ENCODE results near the gene NFIA.

Gene NFIA

GRCh38 chr1:61370177-61370912, 288.0 kb downstream of the NFIA start:
- Histone ChIP-seq H3K4me1 (ENCODE audit: insufficient read depth, low read length) (no peaks in the 10 kb centered on the region), H3K36me3 (ENCODE audit: insufficient read depth, low read length) (no peaks in the 10 kb centered on the region), H3K9me3 (ENCODE audit: insufficient read depth, low read depth, low read length) (no peaks in the 10 kb centered on the region), H3K9ac (ENCODE audit: low read depth, low read length) (no peak overlapping the region), H3K27ac (ENCODE audit: low read depth, low read length) (no peak overlapping the region), H3K27me3 (ENCODE audit: insufficient read depth, low read length) (no peaks in the 10 kb centered on the region), H3K4me3 (ENCODE audit: low read length) (no peak overlapping the region)
- 95% methylated on average over 9 of the region's 10 CpGs for WGBS

DNA sequence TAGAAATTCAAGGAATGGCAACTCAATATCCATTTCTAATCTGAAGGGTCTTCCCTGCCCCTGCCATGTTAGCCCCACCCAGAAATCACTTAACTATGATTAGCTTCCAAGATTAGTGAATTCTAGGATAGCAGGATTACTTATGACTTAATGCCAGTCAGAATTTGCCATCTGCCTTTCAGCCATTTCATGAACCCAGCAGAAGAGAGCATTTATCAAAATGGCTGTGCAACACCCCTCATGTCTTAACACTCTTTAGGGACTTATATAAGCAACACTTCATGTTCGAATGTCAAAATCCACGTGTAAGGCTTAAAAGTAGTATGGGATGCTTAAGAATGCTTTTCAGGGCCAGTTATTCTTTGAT, 288.5 kb downstream of the NFIA start:
- no peak overlapping the region for H3K9ac ChIP-seq (ENCODE audit: low read depth, low read length)
- no peak overlapping the region for H3K27ac ChIP-seq (ENCODE audit: low read depth, low read length)
- 100% methylated on average over 2 of the region's 2 CpGs for WGBS
- H3K27me3 ChIP-seq (ENCODE audit: insufficient read depth, low read length), result no peaks in the 10 kb centered on the region
- no peak overlapping the region for H3K4me3 ChIP-seq (ENCODE audit: low read length)
- no peaks in the 10 kb centered on the region for H3K9me3 ChIP-seq (ENCODE audit: insufficient read depth, low read depth, low read length)
- H3K36me3 ChIP-seq (ENCODE audit: insufficient read depth, low read length), result no peaks in the 10 kb centered on the region
- no peaks in the 10 kb centered on the region for H3K4me1 ChIP-seq (ENCODE audit: insufficient read depth, low read length)

DNA sequence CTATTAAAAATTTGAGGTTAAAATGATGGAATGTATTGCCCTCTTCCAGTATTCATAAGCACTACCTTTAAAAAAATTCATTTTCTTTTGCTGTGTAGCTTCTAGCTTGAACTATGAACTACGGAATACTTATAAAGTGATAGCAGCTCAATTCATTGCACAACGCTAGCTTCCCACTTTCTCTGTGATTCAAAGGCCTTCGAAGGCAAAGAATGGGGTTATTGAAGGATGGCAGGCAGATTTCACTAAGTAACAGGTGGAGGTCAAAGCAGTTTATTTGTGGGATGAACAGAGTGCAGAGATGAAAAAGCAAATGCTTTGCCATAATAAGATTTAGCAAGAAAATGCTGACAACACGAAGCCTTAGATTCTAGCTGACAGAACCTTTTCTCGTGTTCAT, 290.6 kb downstream of the NFIA start:
- 96% methylated on average over 5 of the region's 5 CpGs for WGBS
- H3K36me3 ChIP-seq (ENCODE audit: insufficient read depth, low read length), result no peaks in the 10 kb centered on the region
- no peaks in the 10 kb centered on the region for H3K27me3 ChIP-seq (ENCODE audit: insufficient read depth, low read length)
- H3K4me3 ChIP-seq (ENCODE audit: low read length), result no peak overlapping the region
- no peaks in the 10 kb centered on the region for H3K4me1 ChIP-seq (ENCODE audit: insufficient read depth, low read length)
- no peak overlapping the region for H3K27ac ChIP-seq (ENCODE audit: low read depth, low read length)
- no peak overlapping the region for H3K9ac ChIP-seq (ENCODE audit: low read depth, low read length)
- no peaks in the 10 kb centered on the region for H3K9me3 ChIP-seq (ENCODE audit: insufficient read depth, low read depth, low read length)

GRCh38 chr1:61374156-61374555, 291.8 kb downstream of the NFIA start:
- Histone ChIP-seq H3K36me3 (ENCODE audit: insufficient read depth, low read length) (no peaks in the 10 kb centered on the region), H3K4me3 (ENCODE audit: low read length) (no peak overlapping the region), H3K27ac (ENCODE audit: low read depth, low read length) (no peak overlapping the region), H3K9me3 (ENCODE audit: insufficient read depth, low read depth, low read length) (no peaks in the 10 kb centered on the region), H3K4me1 (ENCODE audit: insufficient read depth, low read length) (no peaks in the 10 kb centered on the region), H3K9ac (ENCODE audit: low read depth, low read length) (no peak overlapping the region), H3K27me3 (ENCODE audit: insufficient read depth, low read length) (no peaks in the 10 kb centered on the region)
- 100% methylated on average over 1 of the region's 1 CpG for WGBS

- no peaks in the 10 kb centered on the region for H3K9me3 ChIP-seq (ENCODE audit: insufficient read depth, low read depth, low read length)
- H3K4me3 ChIP-seq (ENCODE audit: low read length), result no peak overlapping the region
- H3K4me1 ChIP-seq (ENCODE audit: insufficient read depth, low read length), result no peaks in the 10 kb centered on the region
- no peak overlapping the region for H3K27ac ChIP-seq (ENCODE audit: low read depth, low read length)
- no peaks in the 10 kb centered on the region for H3K27me3 ChIP-seq (ENCODE audit: insufficient read depth, low read length)
- 92% methylated on average over 3 of the region's 3 CpGs for WGBS
- H3K36me3 ChIP-seq (ENCODE audit: insufficient read depth, low read length), result no peaks in the 10 kb centered on the region
- H3K9ac ChIP-seq (ENCODE audit: low read depth, low read length), result no peak overlapping the region
Measured at GRCh38 chr1:61375082-61375880, 292.9 kb downstream of the NFIA start.

- Histone ChIP-seq H3K36me3 (ENCODE audit: insufficient read depth, low read length) (no peaks in the 10 kb centered on the region), H3K27me3 (ENCODE audit: insufficient read depth, low read length) (no peaks in the 10 kb centered on the region), H3K4me1 (ENCODE audit: insufficient read depth, low read length) (no peaks in the 10 kb centered on the region), H3K9ac (ENCODE audit: low read depth, low read length) (no peak overlapping the region), H3K27ac (ENCODE audit: low read depth, low read length) (no peak overlapping the region), H3K4me3 (ENCODE audit: low read length) (no peak overlapping the region), H3K9me3 (ENCODE audit: insufficient read depth, low read depth, low read length) (no peaks in the 10 kb centered on the region)
- WGBS, result 100% methylated on average over 1 of the region's 2 CpGs
Measured at GRCh38 chr1:61376151-61376550, 293.8 kb downstream of the NFIA start.

DNA sequence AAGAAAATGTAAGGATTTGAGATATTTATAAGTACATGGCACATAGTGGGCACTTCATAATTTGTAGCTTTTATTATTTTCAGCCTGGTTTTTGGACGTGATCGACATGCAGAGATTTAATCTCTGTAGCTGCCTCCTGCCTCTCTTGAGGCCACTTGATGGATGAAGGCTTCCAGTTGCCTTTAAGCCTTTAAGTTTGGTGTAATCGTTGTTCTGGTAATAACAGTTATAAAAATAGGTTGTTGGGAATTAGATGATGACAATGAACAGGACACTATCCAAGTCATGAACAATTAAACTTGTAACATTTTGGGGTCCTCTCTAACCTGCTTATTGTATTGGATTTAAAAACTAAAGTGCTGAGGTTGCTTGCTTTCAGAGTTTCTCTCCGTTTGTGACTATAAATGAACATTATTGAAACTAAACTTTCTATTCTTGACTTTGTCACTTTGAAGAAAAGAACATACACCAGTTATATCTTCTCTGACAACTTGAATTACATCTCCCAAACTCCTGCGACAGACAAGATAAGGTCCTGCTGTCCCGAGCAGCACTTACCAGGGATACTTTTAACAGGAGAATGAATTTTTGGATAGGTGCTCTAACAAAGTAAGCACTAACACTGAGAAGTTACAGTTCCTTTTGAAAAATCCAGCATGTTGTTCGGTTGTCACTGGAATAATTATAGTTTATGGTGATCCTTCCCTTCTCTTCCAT, 295.0 kb downstream of the NFIA start:
- Histone ChIP-seq H3K27me3 (ENCODE audit: insufficient read depth, low read length) (no peaks in the 10 kb centered on the region), H3K27ac (ENCODE audit: low read depth, low read length) (no peak overlapping the region), H3K36me3 (ENCODE audit: insufficient read depth, low read length) (no peaks in the 10 kb centered on the region), H3K9ac (ENCODE audit: low read depth, low read length) (no peak overlapping the region), H3K4me1 (ENCODE audit: insufficient read depth, low read length) (no peaks in the 10 kb centered on the region), H3K4me3 (ENCODE audit: low read length) (no peak overlapping the region), H3K9me3 (ENCODE audit: insufficient read depth, low read depth, low read length) (no peaks in the 10 kb centered on the region)
- 98% methylated on average over 7 of the region's 7 CpGs for WGBS

- no peaks in the 10 kb centered on the region for H3K36me3 ChIP-seq (ENCODE audit: insufficient read depth, low read length)
- WGBS, result 90% methylated on average over 2 of the region's 4 CpGs
- H3K4me1 ChIP-seq (ENCODE audit: insufficient read depth, low read length), result no peaks in the 10 kb centered on the region
Measured at GRCh38 chr1:61378494-61379180, 296.3 kb downstream of the NFIA start.

GRCh38 chr1:61379693-61380092, 297.3 kb downstream of the NFIA start:
- no peaks in the 10 kb centered on the region for H3K9me3 ChIP-seq (ENCODE audit: insufficient read depth, low read depth, low read length)
- peaks cover 3% of the 10 kb centered on the region; the same call in 1 of the 2 replicates for H3K27me3 ChIP-seq (ENCODE audit: insufficient read depth, low read length)
- no peak overlapping the region for H3K4me3 ChIP-seq (ENCODE audit: low read length)
- H3K36me3 ChIP-seq (ENCODE audit: insufficient read depth, low read length), result no peaks in the 10 kb centered on the region
- H3K27ac ChIP-seq (ENCODE audit: low read depth, low read length), result no peak overlapping the region
- no peaks in the 10 kb centered on the region for H3K4me1 ChIP-seq (ENCODE audit: insufficient read depth, low read length)
- H3K9ac ChIP-seq (ENCODE audit: low read depth, low read length), result no peak overlapping the region
- WGBS, result 90% methylated on average over 2 of the region's 2 CpGs

More at GRCh38 chr1:61378494-61379180, 296.3 kb downstream of the NFIA start:
- Histone ChIP-seq H3K4me3 (ENCODE audit: low read length) (no peak overlapping the region), H3K9ac (ENCODE audit: low read depth, low read length) (no peak overlapping the region), H3K27ac (ENCODE audit: low read depth, low read length) (no peak overlapping the region), H3K27me3 (ENCODE audit: insufficient read depth, low read length) (no peaks in the 10 kb centered on the region), H3K9me3 (ENCODE audit: insufficient read depth, low read depth, low read length) (no peaks in the 10 kb centered on the region)

- 94% methylated on average over 3 of the region's 3 CpGs for WGBS
- H3K36me3 ChIP-seq (ENCODE audit: insufficient read depth, low read length), result no peaks in the 10 kb centered on the region
- H3K9me3 ChIP-seq (ENCODE audit: insufficient read depth, low read depth, low read length), result no peaks in the 10 kb centered on the region
- no peaks in the 10 kb centered on the region for H3K4me1 ChIP-seq (ENCODE audit: insufficient read depth, low read length)
- H3K9ac ChIP-seq (ENCODE audit: low read depth, low read length), result no peak overlapping the region
- no peak overlapping the region for H3K27ac ChIP-seq (ENCODE audit: low read depth, low read length)
- H3K4me3 ChIP-seq (ENCODE audit: low read length), result no peak overlapping the region
- H3K27me3 ChIP-seq (ENCODE audit: insufficient read depth, low read length), result peaks cover 3% of the 10 kb centered on the region; the same call in 1 of the 2 replicates
Measured at GRCh38 chr1:61380561-61380960, 298.2 kb downstream of the NFIA start.

Measured in HUES64 (cell line).